ENCODE measurements around the gene FRMD4A.

The FRMD4A gene

DNA sequence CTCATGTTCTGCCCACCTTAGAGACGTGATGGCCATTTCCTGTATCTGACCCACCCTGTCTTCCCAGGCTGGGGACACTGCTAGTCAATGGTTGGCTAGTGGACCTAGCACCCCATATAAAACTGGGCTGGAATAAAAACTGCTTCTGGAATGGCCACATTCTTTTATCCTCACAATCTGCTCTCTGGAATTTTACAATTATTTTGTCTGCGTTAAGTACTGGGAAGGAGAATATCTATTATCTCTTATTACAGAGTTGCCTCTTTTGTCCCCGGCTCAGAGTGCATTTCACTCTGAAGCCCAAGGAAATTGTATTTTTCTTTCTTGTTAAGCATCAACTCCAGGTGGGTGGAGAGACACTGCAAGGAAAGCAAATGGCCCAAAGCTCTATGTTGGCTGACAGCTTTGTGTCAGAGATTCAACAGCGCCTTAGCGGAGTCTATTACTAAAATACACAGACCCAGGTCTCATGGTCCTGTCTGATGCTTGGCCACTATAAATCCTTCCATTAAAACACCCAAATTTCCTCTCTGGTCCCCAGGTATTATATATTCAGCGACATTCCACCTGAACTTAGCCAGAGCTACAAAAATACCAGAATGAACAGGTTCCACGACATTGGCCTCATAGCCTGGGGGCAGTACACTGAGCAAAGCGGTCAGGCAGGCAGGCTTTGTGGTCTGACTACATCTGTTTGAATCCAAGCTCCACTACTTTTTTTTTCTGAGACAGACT lies 622.3 kb downstream of the FRMD4A start:
- no peak for TF ChIP-seq CREB1 (IDR thresholded peaks at IDR 0.05; ENCODE audit: low read depth)
- TF ChIP-seq, protein P1, sequence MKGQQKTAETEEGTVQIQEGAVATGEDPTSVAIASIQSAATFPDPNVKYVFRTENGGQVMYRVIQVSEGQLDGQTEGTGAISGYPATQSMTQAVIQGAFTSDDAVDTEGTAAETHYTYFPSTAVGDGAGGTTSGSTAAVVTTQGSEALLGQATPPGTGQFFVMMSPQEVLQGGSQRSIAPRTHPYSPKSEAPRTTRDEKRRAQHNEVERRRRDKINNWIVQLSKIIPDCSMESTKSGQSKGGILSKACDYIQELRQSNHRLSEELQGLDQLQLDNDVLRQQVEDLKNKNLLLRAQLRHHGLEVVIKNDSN (IDR thresholded peaks at IDR 0.05): no peak
- no peak for TF ChIP-seq EP300 (IDR thresholded peaks at IDR 0.05; ENCODE audit: borderline replicate concordance)
- no peak for TF ChIP-seq RAD21 (IDR thresholded peaks at IDR 0.05; ENCODE audit: low read depth)
- TF ChIP-seq, protein P2, sequence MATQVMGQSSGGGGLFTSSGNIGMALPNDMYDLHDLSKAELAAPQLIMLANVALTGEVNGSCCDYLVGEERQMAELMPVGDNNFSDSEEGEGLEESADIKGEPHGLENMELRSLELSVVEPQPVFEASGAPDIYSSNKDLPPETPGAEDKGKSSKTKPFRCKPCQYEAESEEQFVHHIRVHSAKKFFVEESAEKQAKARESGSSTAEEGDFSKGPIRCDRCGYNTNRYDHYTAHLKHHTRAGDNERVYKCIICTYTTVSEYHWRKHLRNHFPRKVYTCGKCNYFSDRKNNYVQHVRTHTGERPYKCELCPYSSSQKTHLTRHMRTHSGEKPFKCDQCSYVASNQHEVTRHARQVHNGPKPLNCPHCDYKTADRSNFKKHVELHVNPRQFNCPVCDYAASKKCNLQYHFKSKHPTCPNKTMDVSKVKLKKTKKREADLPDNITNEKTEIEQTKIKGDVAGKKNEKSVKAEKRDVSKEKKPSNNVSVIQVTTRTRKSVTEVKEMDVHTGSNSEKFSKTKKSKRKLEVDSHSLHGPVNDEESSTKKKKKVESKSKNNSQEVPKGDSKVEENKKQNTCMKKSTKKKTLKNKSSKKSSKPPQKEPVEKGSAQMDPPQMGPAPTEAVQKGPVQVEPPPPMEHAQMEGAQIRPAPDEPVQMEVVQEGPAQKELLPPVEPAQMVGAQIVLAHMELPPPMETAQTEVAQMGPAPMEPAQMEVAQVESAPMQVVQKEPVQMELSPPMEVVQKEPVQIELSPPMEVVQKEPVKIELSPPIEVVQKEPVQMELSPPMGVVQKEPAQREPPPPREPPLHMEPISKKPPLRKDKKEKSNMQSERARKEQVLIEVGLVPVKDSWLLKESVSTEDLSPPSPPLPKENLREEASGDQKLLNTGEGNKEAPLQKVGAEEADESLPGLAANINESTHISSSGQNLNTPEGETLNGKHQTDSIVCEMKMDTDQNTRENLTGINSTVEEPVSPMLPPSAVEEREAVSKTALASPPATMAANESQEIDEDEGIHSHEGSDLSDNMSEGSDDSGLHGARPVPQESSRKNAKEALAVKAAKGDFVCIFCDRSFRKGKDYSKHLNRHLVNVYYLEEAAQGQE (IDR thresholded peaks at IDR 0.05; ENCODE audit: low read depth): no peak
- TF ChIP-seq TCF12 (IDR thresholded peaks at IDR 0.05; ENCODE audit: low read depth): no peak
- TF ChIP-seq FOXM1 (IDR thresholded peaks at IDR 0.05; ENCODE audit: borderline replicate concordance, low read depth): no peak
- no peak for TF ChIP-seq EGR1 (IDR thresholded peaks at IDR 0.05)
- TF ChIP-seq YY1 (IDR thresholded peaks at IDR 0.05; ENCODE audit: low read depth): no peak
- TF ChIP-seq, protein P3, sequence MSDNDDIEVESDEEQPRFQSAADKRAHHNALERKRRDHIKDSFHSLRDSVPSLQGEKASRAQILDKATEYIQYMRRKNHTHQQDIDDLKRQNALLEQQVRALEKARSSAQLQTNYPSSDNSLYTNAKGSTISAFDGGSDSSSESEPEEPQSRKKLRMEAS (IDR thresholded peaks at IDR 0.05): no peak
- no peak for TF ChIP-seq NFIC (IDR thresholded peaks at IDR 0.05)

DNA sequence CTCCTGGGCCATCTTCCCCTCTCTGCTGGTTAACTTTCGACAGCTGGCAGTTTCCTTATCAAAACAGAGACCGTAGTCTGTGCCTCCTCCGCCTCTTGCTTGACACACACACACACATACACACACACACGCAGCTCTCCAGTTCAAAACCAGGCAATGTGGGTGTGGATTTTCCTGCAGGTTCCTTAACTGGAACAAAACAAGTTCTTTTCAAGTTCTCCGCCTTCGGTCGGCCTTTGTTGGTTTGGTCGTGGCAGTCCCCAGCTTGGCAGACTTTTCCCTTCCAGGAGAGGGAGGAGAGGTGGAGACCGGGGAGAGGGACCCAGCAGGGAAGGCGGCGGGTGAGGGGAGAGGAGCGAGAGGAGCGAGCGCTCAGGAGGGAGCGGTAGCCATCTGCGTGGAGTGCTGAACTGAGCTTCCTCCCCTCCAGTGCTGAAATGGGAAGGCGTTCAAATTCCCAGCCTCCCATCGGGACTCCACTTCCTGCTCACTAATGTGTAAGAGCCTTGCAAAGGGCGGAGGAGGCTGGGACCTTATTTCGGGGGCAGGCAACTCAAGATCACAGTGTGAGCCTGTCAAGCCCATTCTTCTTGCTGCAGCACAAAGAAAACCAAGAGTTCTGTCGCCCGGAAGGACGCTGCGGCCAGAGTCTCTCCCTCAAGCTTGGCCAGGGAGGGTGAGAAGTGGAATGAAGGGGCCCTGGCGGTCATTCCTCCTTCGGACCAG lies 623.4 kb downstream of the FRMD4A start:
- TF ChIP-seq, protein P2 (IDR thresholded peaks at IDR 0.05; ENCODE audit: low read depth): peak; percentile 57; the same call in 1 of the 2 replicates
- TF ChIP-seq, protein P3 (IDR thresholded peaks at IDR 0.05): 0 out of 2 replicates have a peak, but pooled peaks have one; percentile 15
- TF ChIP-seq, protein P1 (IDR thresholded peaks at IDR 0.05): no peak
- TF ChIP-seq CREB1 (IDR thresholded peaks at IDR 0.05; ENCODE audit: low read depth): no peak

DNA sequence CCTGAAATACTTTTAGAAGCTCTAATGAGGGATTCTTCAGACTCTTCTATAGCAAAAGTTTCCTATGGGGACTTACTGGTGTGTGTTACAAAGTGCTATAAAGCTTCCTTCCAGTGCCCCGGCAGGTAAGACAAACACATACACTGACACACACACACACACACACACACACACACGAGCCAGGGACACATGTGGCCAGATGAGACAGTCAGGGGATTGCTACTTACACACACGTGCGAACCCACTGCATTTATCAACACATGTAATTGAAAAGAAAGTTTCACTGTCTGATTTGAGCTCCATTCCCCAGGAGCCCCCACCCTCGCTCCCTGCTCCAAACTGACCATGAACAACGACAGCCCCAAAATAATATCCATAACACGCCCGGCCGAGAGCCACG lies 624.1 kb downstream of the FRMD4A start:
- TF ChIP-seq ZBTB7A (IDR thresholded peaks at IDR 0.05; ENCODE audit: low read depth) (no peak), TEAD4 (IDR thresholded peaks at IDR 0.05) (no peak), TAF1 (IDR thresholded peaks at IDR 0.05; ENCODE audit: low read depth) (no peak), TCF12 (IDR thresholded peaks at IDR 0.05; ENCODE audit: low read depth) (no peak), FOXM1 (IDR thresholded peaks at IDR 0.05; ENCODE audit: borderline replicate concordance, low read depth) (no peak)
- TF ChIP-seq, protein P2 (IDR thresholded peaks at IDR 0.05; ENCODE audit: low read depth): no peak
- TF ChIP-seq, protein P3 (IDR thresholded peaks at IDR 0.05): no peak

DNA sequence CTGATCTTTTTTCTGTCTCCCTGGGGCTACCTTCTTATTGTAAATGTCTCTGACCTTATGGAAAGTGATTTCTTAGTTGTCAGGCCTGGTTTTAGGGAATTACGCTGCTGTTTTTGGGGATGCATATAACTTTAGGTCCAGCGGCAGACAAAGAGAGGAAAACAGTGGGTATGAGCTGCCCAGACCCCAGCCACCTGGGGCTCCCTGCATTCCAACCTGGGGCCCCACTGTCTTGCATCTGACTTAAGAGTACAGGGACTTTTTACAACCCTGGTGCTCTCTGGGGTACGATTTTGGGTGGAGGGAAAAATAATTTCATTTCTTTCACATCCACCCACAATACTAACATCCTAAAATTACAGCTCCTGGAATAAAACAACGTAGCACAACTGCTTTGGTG lies 624.5 kb downstream of the FRMD4A start:
- TF ChIP-seq EGR1 (IDR thresholded peaks at IDR 0.05) (no peak), RAD21 (IDR thresholded peaks at IDR 0.05; ENCODE audit: low read depth) (no peak), TEAD4 (IDR thresholded peaks at IDR 0.05) (no peak), TCF12 (IDR thresholded peaks at IDR 0.05; ENCODE audit: low read depth) (no peak)
- TF ChIP-seq, protein P2 (IDR thresholded peaks at IDR 0.05; ENCODE audit: low read depth): no peak

Measured in Ishikawa (cell line).